Umbilical cord (tissue), 2 donors: Measurements from ENCODE around the gene RNF215. TPM values are rescaled to one million over a fixed set of nuclear protein-coding genes. Genes with fewer than 3 reads are reported as not detected.
A peak's percentile ranks its signal among the peaks of the same experiment; 100 is the strongest.

Source experiments
- DNase-seq: peaks from one replicate; pipeline ENCODE4 v3.0.0-alpha.2; 2015; ENCODE audit warnings: low spot score
- total RNA-seq: library from RNA; depleted of rRNA; stranded (reverse); fragments of >200 nt; gene quantifications from one replicate; pipeline ENCODE4 v1.2.3, GENCODE V29; 2014; ENCODE audit warnings: low replicate concordance; ENCODE audit not compliant: insufficient read depth

Gene RNF215
- total RNA-seq, 1 donor from 2014 or later: 30.1 TPM

GRCh38 chr22:30397656-30398635 is 10.7 kb upstream of the RNF215 start:
- peak; percentile 15 for DNase-seq

GRCh38 chr22:30396871-30397655 is 9.9 kb upstream of the RNF215 start, which contains the start of gene SEC14L2:
Gene SEC14L2, plus strand, starts transcription at chr22:30397018. Its CDS starts 99 bp downstream, at chr22:30397117.
- peak; percentile 65 for DNase-seq

- DNase-seq: no peak
These were observed 6.7 kb upstream of the RNF215 start for GRCh38 chr22:30393885-30394284.

- no peak for DNase-seq
These were observed 6.1 kb upstream of the RNF215 start for GRCh38 chr22:30393322-30393680.

GRCh38 chr22:30392661-30393321 is 5.6 kb upstream of the RNF215 start:
- no peak for DNase-seq

GRCh38 chr22:30390974-30391691 is 3.9 kb upstream of the RNF215 start:
- peak; percentile 55 for DNase-seq

- no peak for DNase-seq
These were observed 627 bp downstream of the RNF215 start for GRCh38 chr22:30386608-30386959.

- no peak for DNase-seq
These were observed 1.3 kb downstream of the RNF215 start for GRCh38 chr22:30385942-30386341.

GRCh38 chr22:30383061-30383460 is 4.2 kb downstream of the RNF215 start:
- DNase-seq: no peak

- DNase-seq: no peak
These were observed 4.9 kb downstream of the RNF215 start for GRCh38 chr22:30382340-30382739.

- DNase-seq: no peak
These were observed 5.9 kb downstream of the RNF215 start for GRCh38 chr22:30381264-30381663.

- DNase-seq: no peak
These were observed 7.2 kb downstream of the RNF215 start for GRCh38 chr22:30380011-30380410.

GRCh38 chr22:30375312-30375849 is 11.8 kb downstream of the RNF215 start:
- DNase-seq: no peak

- DNase-seq: no peak
These were observed 13.6 kb downstream of the RNF215 start for GRCh38 chr22:30373331-30374325.

- DNase-seq: no peak
These were observed 14.3 kb downstream of the RNF215 start for GRCh38 chr22:30372915-30373314.

- no peak for DNase-seq
These were observed 15.2 kb downstream of the RNF215 start for GRCh38 chr22:30371981-30372380.

GRCh38 chr22:30371321-30371720 is 15.9 kb downstream of the RNF215 start:
- DNase-seq: no peak

GRCh38 chr22:30370641-30371230 is 16.5 kb downstream of the RNF215 start:
- no peak for DNase-seq

GRCh38 chr22:30368420-30368819 is 18.8 kb downstream of the RNF215 start:
- no peak for DNase-seq
